ENCODE data around the gene COL4A1.

COL4A1 gene

DNA sequence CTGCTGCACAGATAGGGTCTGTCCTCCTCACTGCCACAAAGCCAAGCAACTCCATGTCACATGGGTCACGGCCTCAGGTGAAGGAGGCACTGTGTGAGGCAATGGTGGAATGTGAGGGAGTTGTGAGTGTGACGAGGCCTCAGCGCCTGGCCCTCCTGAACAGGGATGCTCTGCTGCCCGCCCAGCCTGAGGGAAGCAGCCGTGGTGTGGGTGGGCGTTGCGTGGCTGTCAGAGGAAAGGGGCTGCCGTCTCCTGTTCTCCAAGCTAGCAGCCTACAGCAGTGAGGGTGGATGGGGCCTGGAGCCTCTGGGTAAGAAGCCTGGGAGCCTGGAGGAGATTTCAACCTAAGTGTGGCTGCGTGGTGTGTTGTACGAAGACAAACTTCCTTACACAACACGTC, 125.0 kb downstream of the COL4A1 start:
- DNase-seq, result no peak

DNA sequence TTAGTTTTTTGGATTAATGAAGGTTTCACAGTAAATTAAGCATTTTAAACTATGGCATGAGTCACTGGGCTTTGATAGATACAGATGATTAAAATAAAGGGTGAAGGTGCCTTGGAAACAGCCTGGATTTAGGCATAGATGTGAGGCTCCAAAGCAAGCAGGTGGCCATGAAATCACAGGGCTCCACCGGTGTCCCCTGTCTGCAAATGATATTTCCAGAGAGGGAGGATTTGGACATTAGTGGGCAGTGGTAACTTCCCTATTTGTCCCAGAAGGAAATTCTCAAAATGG, 127.2 kb downstream of the COL4A1 start:
- no peak for DNase-seq

- DNase-seq, result no peak
Observed at GRCh38 chr13:110179116-110179856, 127.7 kb downstream of the COL4A1 start.

DNA sequence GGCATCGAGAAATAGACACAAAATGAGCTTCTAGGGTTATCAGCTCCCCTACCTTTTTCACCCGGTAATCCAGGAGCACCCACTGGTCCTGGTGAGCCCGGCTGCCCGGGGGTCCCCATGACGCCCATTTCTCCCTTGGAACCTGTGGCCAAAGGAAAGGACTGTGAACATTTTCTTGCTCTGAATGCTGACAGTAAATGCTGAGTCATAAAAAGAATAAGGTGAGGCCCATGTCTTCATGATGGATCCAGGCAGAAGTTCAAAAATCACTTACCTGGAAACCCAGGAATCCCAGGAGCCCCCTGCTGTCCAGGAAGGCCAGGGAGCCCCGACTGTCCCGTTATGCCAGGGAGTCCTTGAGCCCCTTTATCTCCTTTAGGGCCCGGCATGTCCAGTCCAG, 129.2 kb downstream of the COL4A1 start:
- DNase-seq, result no peak

- no peak for DNase-seq
Observed at GRCh38 chr13:110176431-110176830, 130.5 kb downstream of the COL4A1 start.

- no peak for DNase-seq
Observed at GRCh38 chr13:110173247-110173818, 133.6 kb downstream of the COL4A1 start.

GRCh38 chr13:110170882-110171281, 136.1 kb downstream of the COL4A1 start:
- no peak for DNase-seq

DNA sequence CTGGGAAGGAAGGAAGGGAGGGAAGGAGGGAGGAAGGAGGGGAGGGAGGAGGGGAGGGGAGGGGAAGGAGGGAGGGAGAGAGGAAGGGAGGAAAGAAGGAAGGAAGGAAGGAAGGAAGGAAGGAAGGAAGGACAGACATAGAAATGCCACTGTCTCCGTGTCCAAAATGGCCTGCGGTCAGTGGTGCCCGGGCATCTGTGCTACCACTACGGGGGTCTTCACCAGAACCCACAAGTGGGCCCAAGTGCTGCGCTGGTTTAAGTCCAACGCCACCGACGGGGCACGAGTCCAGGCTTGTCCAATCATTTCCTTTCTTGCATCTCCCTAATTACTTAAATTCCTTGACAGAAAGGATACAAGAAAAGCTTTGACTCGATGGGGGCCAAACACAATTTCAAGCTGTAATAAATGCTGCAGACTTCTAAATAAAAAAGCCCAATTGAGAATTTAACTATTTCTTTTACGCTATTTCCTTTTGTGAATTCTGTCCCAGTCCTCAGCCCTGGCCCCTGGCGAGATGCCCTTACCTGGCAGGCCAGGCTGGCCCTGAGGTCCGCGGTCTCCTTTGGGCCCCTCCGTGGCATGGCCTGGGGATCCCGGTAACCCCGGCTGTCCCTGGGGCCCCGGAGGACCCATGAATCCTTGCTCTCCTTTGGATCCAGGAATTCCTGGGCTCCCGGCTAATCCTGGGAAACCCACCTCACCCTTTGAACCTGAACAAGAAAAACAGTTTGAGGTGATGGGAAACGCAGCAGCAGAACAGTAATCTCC, 136.8 kb downstream of the COL4A1 start:
- no peak for DNase-seq

DNA sequence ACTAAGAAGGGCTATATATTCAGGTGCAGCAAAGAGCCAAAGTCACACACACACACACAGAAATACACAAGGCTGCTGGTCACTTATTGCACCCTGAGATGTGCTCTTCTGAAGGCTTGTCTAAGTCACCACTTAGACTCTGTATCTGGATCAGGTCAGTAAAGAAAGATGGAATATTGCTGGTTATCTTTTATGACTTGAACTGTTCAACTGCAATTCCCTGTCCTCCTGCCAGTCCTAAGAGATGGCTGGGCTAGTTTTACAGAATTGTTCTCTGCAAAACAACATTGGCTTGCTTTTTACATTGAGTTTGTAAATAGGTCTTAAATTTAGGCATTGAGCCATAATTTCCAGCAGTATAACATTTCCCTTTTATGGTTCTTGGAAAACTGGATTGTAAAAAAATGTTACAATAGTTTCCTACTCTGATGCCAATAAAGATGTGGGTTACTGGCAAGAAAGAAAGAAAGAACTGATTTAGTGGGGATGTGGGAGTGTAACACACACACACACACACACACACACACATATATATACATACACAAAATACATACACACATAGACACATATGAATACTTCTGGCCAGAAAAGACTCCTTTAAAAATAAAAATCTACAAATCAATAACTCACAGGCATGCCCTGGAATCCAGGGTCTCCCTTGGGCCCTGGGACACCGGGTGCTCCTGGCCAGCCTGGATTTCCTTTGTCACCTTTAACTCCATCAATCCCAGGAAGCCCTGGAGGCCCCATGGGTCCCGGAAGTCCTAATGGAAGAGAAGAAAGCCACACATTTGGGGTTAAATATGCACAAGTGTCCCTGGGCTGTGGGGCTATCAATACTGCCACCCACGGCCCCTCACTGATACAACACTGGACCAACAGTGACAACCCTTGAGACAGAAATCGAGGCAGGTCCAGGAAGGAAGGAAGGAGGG, 137.7 kb downstream of the COL4A1 start:
- no peak for DNase-seq

DNA sequence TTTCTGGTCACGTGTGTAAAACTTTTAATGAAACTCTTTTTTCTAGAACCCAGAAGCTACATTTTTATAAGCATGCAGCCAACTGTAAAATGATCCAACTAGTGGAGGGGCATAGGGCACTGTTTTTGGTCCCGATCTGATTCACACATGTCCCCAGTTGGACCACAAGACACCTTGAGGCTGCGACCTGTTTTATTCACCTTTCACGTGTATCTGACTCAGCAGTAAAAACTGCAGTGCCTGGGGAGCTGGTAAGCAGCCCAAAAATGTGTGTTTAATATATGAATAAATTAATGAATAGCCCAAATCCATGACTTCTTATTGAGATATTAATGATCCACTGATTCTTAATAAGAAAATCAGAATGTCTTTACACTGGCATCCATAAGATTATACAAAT, 140.4 kb downstream of the COL4A1 start:
- DNase-seq, result no peak

DNA sequence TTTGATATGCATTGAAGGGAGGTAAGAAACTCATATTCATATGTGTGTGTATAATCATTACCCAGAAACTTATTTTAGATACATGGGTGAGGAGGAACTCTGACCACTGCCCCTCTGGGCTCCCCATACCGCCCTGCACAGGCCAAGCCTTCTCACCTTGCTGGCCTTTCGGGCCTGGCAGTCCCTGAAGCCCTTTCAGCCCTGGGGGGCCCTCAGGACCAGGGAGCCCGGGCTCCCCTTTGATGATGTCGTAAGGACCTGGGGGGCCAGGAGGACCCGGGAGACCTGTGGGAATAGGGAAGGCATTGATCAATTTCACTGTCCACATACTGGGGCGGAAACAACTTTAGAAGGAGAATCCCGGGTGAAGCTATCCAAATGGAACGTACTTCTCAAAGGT, 142.3 kb downstream of the COL4A1 start:
- no peak for DNase-seq

GRCh38 chr13:110162866-110163658, 143.9 kb downstream of the COL4A1 start:
- no peak for DNase-seq

DNA sequence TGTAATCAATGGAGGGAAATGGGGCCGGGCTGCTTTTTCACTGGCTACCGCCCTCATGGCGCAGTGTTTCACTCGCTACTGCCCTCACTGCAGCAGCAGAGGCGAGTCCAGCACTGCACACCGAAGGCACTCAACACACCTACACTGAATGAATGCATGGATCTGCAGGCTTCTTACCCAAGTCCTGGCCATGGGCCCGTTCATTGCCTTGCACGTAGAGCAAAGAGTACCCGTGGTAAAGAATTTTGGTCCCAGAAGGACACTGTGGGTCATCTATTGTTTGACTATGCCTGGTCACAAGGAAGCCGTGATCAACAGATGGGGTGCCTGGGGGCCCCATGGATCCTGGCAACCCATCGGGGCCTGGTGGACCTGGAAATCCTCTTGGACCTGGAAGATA, 144.9 kb downstream of the COL4A1 start:
- DNase-seq, result no peak

DNA sequence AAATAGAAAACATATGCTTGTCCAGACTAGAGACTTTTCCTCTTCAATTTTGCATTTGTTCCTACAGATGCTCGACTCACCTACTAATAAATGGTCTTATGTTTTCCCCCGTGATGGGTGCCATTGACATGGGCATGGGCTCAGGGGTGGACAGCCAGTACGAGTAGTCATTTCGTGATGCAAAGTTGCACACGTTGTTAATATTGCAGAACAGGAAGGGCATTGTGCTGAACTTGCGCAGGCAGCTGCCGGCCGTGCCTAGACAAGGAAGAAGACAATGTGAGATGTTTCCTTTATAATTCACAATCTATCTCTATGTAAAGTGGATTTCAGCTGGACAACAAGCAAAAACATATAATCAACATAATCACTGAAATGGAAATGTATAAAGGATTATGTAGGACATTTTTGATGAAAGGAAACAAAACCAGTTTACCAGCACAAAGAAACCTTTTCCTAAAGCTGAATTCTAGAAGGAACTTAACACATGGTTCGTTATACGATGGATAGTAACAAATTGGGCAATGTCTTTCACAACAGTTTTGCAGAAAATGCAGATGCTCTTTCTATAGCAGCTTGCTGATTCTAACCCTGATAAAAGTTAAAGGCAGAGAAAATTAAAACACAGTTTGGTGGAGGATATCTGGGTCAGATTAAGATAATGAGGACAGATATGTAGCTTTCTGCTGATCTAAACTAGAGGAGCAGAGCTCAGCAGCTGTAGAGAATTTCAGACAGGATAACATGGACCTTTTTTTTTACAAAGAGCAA, 145.7 kb downstream of the COL4A1 start:
- DNase-seq, result no peak

- DNase-seq, result no peak
Observed at GRCh38 chr13:110158226-110158625, 148.7 kb downstream of the COL4A1 start.

DNA sequence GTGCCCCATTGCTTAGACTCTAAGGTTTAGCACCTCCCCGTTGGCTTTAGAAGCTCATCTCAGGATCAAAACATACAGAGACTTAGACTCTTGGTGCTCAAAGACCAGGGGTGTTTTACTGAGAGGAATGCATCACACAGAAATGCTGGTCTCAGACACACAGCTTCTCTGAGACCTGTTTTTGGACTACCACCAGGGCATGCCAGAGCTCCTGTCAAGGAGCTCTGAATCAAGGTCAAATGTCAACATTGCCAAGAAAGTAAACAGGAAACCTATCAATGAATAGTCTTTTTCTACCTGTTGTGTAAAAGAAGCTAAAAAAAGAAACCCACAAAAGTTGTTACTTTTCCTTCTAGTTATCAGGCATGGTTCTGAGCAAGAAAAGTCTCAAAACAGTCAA, 149.2 kb downstream of the COL4A1 start:
- DNase-seq, result no peak

- no peak for DNase-seq
Observed at GRCh38 chr13:110156301-110157049, 150.5 kb downstream of the COL4A1 start.

- DNase-seq, result no peak
Observed at GRCh38 chr13:110155072-110155471, 151.9 kb downstream of the COL4A1 start.

- DNase-seq, result no peak
Observed at GRCh38 chr13:110154410-110154933, 152.5 kb downstream of the COL4A1 start.

- DNase-seq, result no peak
Observed at GRCh38 chr13:110152351-110152750, 154.6 kb downstream of the COL4A1 start.

GRCh38 chr13:110151462-110151861, 155.5 kb downstream of the COL4A1 start:
- no peak for DNase-seq

Data from GOT3 (cell line).